SK-N-SH (cell line): ENCODE results near the gene MACROD2. TPM values are rescaled to one million over a fixed set of nuclear protein-coding genes. Genes with fewer than 3 reads are reported as not detected.

Experiments used
- CTCF ChIA-PET: fragments of 300-600, 350-600 bp; formaldehyde crosslinking; extraction: SDS; loops from one replicate; lab custom pipeline; 2021; lab: Yijun Ruan, JAX
- POLR2A ChIA-PET: fragments of 350-600 bp; sonication (Branson Sonifier 250); formaldehyde crosslinking; extraction: SDS; loops from one replicate; lab custom pipeline; 2020; ENCODE audit warnings: antibody characterized with exemption, inconsistent platforms; lab: Yijun Ruan, JAX
- DNase-seq: peaks from one replicate; pipeline ENCODE4 v3.0.0; 2012
- H2AFZ ChIP-seq: fragments of 200-600 bp; sonication (generic); 2 replicates; pipeline ENCODE4 v1.8.1; 2016; ENCODE audit warnings: antibody characterized with exemption, mild to moderate bottlenecking, low read depth
- H3F3A ChIP-seq: fragments of 200-600 bp; sonication (generic); replicated peaks from 2 replicates; pipeline ENCODE3; 2016; ENCODE audit warnings: antibody characterized with exemption, mild to moderate bottlenecking; ENCODE audit not compliant: insufficient read depth
- H3K27ac ChIP-seq, 2 experiments: fragments of 200-500 bp in 1 of 2; fragments of 200-600 bp in 1 of 2; sonication (Bioruptor generic) in 1 of 2; sonication (generic), shearing (Covaris generic) in 1 of 2; 2 replicates each; pipeline versions ENCODE4 v1.5.1 to v1.6.1; 2014 to 2016; ENCODE audit warnings: low read depth in 2 of 2, inconsistent platforms in 1 of 2, low read length in 1 of 2, mild to moderate bottlenecking in 1 of 2, mixed read lengths in 1 of 2
- H3K27me3 ChIP-seq: fragments of 200-600 bp; sonication (generic), shearing (Covaris generic); 2 replicates; pipeline ENCODE4 v1.6.1; 2016; ENCODE audit warnings: mixed run types; ENCODE audit not compliant: insufficient read depth
- H3K36me3 ChIP-seq, 2 experiments: fragments of 200-500 bp in 1 of 2; fragments of 200-600 bp in 1 of 2; sonication (Bioruptor generic) in 1 of 2; sonication (generic) in 1 of 2; replicated peaks in 1 of 2; 2 replicates each; pipeline versions ENCODE3 to v1.5.1; 2014 to 2016; ENCODE audit warnings: low read length in 1 of 2, mild to moderate bottlenecking in 1 of 2; ENCODE audit not compliant: insufficient read depth in 2 of 2, control insufficient read depth in 1 of 2
- H3K4me1 ChIP-seq, 2 experiments: fragments of 200-500 bp in 1 of 2; fragments of 200-600 bp in 1 of 2; sonication (Bioruptor generic) in 1 of 2; sonication (generic), shearing (Covaris generic) in 1 of 2; 2 replicates each; pipeline versions ENCODE4 v1.5.1 to v1.6.1; 2014 to 2016; ENCODE audit warnings: low read depth in 1 of 2, low read length in 1 of 2, mixed run types in 1 of 2; ENCODE audit not compliant: insufficient read depth in 2 of 2, control insufficient read depth in 1 of 2
- H3K4me2 ChIP-seq: fragments of 200-600 bp; sonication (generic), shearing (Covaris generic); 2 replicates; pipeline ENCODE4 v1.6.1; 2017; ENCODE audit warnings: mixed run types
- H3K4me3 ChIP-seq, 2 experiments: fragments of 200-500 bp in 1 of 2; fragments of 200-600 bp in 1 of 2; sonication (Bioruptor generic) in 1 of 2; sonication (generic), shearing (Covaris generic) in 1 of 2; 2 replicates each; pipeline versions ENCODE4 v1.5.1 to v1.8.1; 2014 to 2016; ENCODE audit warnings: low read depth in 2 of 2, inconsistent platforms in 1 of 2, low read length in 1 of 2, mild to moderate bottlenecking in 1 of 2, mixed read lengths in 1 of 2, moderate library complexity in 1 of 2
- H3K79me2 ChIP-seq: fragments of 200-600 bp; sonication (generic); 2 replicates; pipeline ENCODE4 v1.8.1; 2017; ENCODE audit warnings: mild to moderate bottlenecking; ENCODE audit not compliant: insufficient read depth
- H3K9ac ChIP-seq: fragments of 200-600 bp; sonication (generic); 2 replicates; pipeline ENCODE4 v1.6.1; 2017; ENCODE audit warnings: mixed run types
- H3K9me2 ChIP-seq: fragments of 200-600 bp; sonication (generic); 2 replicates; pipeline ENCODE4 v1.6.1; 2017; ENCODE audit warnings: mixed run types
- H3K9me3 ChIP-seq: fragments of 200-600 bp; sonication (generic); 2 replicates; pipeline ENCODE4 v1.6.1; 2017; ENCODE audit warnings: mixed run types, mild to moderate bottlenecking, moderate library complexity
- H4K20me1 ChIP-seq: fragments of 200-600 bp; sonication (generic); 2 replicates; pipeline ENCODE4 v1.6.1; 2017; ENCODE audit warnings: mild to moderate bottlenecking, mixed run types; ENCODE audit not compliant: insufficient read depth
- ELF1 ChIP-seq: IDR thresholded peaks from 2 replicates; pipeline ENCODE4 v1.4.0; 2012
- EZH2phosphoT487 ChIP-seq: fragments of 200-600 bp; sonication (generic); IDR thresholded peaks from 2 replicates; pipeline ENCODE4 v1.6.1; 2017; ENCODE audit warnings: low read depth, mixed run types, mild to moderate bottlenecking, antibody characterized with exemption, moderate library complexity, borderline replicate concordance
- FOSL2 ChIP-seq: IDR thresholded peaks from 2 replicates; pipeline ENCODE4 v1.4.0; 2012; ENCODE audit warnings: low read depth, mild to moderate bottlenecking, moderate library complexity, borderline replicate concordance
- FOXM1 ChIP-seq: IDR thresholded peaks from 2 replicates; pipeline ENCODE4 v1.4.0; 2012; ENCODE audit warnings: low read depth, mild to moderate bottlenecking
- GABPA ChIP-seq: IDR thresholded peaks from 2 replicates; pipeline ENCODE4 v1.4.0; 2012; ENCODE audit warnings: low read depth, mild to moderate bottlenecking
- MXI1 ChIP-seq: IDR thresholded peaks from 2 replicates; pipeline ENCODE4 v1.6.1; 2012; ENCODE audit warnings: mild to moderate bottlenecking, low read depth, low read length, improper control_type of control experiment
- NRF1 ChIP-seq: IDR thresholded peaks from 2 replicates; pipeline ENCODE4 v1.6.1; 2012; ENCODE audit warnings: low read depth, mild to moderate bottlenecking, low read length
- RAD21 ChIP-seq: IDR thresholded peaks from 2 replicates; pipeline ENCODE4 v1.6.1; 2012; ENCODE audit warnings: mild to moderate bottlenecking, low read length
- WGBS: methylation state at CpG from one replicate; pipeline ENCODE4 v1.1.6; 2017; ENCODE audit warnings: low lambda C conversion rate; 5-methylcytosine and 5-hydroxymethylcytosine counted together
- polyA plus RNA-seq, 3 experiments: library from polyadenylated mRNA; depleted of rRNA; stranded (reverse); fragments of >200 nt; gene quantifications; 2 replicates each; pipeline ENCODE4 v1.2.3, GENCODE V29; 2012
- TF ChIP-seq, protein P1 (sequence below): IDR thresholded peaks from 2 replicates; pipeline ENCODE4 v1.4.0; 2012; ENCODE audit warnings: low read depth, borderline replicate concordance
- TF ChIP-seq, protein P2 (sequence below): fragments of 150-350 bp; IDR thresholded peaks from 2 replicates; pipeline ENCODE4 v1.6.1; 2016; ENCODE audit warnings: mild to moderate bottlenecking, low read depth, low read length
- TF ChIP-seq, protein P3 (sequence below): fragments of 200-600 bp; sonication (generic); IDR thresholded peaks from 2 replicates; pipeline ENCODE4 v1.6.1; 2017; ENCODE audit warnings: antibody characterized with exemption, mild to moderate bottlenecking, moderate library complexity
- TF ChIP-seq, protein P4 (sequence below): fragments of 150-350 bp; IDR thresholded peaks from 2 replicates; pipeline ENCODE4 v1.6.1; 2017; ENCODE audit warnings: antibody characterized with exemption, low read length, low read depth, borderline replicate concordance
- TF ChIP-seq, protein P5 (sequence below): IDR thresholded peaks from 2 replicates; pipeline ENCODE4; 2012

MACROD2 gene
- polyA plus RNA-seq, 1 of the 3 experiments (the other 2 are of a cell fraction): 0.33 TPM

DNA sequence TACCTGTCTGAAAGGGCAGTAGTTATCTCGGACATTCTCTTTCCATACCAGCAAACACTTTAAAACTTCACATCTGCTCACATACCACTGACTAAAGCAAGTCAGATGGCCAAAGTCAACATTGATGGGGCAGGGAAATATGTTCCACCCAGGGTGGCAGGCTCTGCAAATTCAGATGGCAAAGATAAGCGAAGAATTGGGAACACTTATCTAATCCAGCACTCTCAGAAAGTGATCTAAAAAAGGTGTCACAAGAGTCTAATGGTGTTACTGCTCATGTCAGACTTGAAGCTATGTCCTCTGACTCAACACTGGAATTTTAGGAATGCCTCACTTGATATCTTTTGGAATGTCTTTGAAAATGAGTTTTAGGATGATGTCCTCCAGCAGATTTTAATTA lies 1491.7 kb downstream of the MACROD2 start:
- no peaks in the 10 kb centered on the region for H4K20me1 ChIP-seq
- 31% methylated on average over 2 of the region's 2 CpGs for WGBS
- no peak overlapping the region for H3K9ac ChIP-seq
- DNase-seq: no peak
- H3K4me2 ChIP-seq: no peak overlapping the region
- no peaks in the 10 kb centered on the region for H3K9me3 ChIP-seq
- ChIA-PET CTCF (no interaction called here), POLR2A (no interaction called here)
- no peak overlapping the region for H3K27ac ChIP-seq
- H3K27me3 ChIP-seq: no peaks in the 10 kb centered on the region
- H2AFZ ChIP-seq: no peak overlapping the region
- H3K4me1 ChIP-seq: no peaks in the 10 kb centered on the region; a peak in 1 of 4 replicates
- TF ChIP-seq NRF1 (no peak), GABPA (no peak), ELF1 (no peak), MXI1 (no peak), RAD21 (no peak), EZH2phosphoT487 (no peak), FOXM1 (no peak), FOSL2 (no peak)
- TF ChIP-seq, protein P1, sequence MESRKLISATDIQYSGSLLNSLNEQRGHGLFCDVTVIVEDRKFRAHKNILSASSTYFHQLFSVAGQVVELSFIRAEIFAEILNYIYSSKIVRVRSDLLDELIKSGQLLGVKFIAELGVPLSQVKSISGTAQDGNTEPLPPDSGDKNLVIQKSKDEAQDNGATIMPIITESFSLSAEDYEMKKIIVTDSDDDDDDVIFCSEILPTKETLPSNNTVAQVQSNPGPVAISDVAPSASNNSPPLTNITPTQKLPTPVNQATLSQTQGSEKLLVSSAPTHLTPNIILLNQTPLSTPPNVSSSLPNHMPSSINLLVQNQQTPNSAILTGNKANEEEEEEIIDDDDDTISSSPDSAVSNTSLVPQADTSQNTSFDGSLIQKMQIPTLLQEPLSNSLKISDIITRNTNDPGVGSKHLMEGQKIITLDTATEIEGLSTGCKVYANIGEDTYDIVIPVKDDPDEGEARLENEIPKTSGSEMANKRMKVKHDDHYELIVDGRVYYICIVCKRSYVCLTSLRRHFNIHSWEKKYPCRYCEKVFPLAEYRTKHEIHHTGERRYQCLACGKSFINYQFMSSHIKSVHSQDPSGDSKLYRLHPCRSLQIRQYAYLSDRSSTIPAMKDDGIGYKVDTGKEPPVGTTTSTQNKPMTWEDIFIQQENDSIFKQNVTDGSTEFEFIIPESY: no peak
- TF ChIP-seq, protein P2, sequence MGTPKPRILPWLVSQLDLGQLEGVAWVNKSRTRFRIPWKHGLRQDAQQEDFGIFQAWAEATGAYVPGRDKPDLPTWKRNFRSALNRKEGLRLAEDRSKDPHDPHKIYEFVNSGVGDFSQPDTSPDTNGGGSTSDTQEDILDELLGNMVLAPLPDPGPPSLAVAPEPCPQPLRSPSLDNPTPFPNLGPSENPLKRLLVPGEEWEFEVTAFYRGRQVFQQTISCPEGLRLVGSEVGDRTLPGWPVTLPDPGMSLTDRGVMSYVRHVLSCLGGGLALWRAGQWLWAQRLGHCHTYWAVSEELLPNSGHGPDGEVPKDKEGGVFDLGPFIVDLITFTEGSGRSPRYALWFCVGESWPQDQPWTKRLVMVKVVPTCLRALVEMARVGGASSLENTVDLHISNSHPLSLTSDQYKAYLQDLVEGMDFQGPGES: no peak
- TF ChIP-seq, protein P3, sequence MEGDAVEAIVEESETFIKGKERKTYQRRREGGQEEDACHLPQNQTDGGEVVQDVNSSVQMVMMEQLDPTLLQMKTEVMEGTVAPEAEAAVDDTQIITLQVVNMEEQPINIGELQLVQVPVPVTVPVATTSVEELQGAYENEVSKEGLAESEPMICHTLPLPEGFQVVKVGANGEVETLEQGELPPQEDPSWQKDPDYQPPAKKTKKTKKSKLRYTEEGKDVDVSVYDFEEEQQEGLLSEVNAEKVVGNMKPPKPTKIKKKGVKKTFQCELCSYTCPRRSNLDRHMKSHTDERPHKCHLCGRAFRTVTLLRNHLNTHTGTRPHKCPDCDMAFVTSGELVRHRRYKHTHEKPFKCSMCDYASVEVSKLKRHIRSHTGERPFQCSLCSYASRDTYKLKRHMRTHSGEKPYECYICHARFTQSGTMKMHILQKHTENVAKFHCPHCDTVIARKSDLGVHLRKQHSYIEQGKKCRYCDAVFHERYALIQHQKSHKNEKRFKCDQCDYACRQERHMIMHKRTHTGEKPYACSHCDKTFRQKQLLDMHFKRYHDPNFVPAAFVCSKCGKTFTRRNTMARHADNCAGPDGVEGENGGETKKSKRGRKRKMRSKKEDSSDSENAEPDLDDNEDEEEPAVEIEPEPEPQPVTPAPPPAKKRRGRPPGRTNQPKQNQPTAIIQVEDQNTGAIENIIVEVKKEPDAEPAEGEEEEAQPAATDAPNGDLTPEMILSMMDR: no peak
- TF ChIP-seq, protein P4, sequence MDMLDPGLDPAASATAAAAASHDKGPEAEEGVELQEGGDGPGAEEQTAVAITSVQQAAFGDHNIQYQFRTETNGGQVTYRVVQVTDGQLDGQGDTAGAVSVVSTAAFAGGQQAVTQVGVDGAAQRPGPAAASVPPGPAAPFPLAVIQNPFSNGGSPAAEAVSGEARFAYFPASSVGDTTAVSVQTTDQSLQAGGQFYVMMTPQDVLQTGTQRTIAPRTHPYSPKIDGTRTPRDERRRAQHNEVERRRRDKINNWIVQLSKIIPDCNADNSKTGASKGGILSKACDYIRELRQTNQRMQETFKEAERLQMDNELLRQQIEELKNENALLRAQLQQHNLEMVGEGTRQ: no peak
- TF ChIP-seq, protein P5, sequence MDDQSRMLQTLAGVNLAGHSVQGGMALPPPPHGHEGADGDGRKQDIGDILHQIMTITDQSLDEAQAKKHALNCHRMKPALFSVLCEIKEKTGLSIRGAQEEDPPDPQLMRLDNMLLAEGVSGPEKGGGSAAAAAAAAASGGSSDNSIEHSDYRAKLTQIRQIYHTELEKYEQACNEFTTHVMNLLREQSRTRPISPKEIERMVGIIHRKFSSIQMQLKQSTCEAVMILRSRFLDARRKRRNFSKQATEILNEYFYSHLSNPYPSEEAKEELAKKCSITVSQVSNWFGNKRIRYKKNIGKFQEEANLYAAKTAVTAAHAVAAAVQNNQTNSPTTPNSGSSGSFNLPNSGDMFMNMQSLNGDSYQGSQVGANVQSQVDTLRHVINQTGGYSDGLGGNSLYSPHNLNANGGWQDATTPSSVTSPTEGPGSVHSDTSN: no peak
- H3K4me3 ChIP-seq: no peak overlapping the region
- H3K36me3 ChIP-seq: no peaks in the 10 kb centered on the region
- no peaks in the 10 kb centered on the region for H3F3A ChIP-seq
- no peaks in the 10 kb centered on the region for H3K9me2 ChIP-seq
- no peaks in the 10 kb centered on the region for H3K79me2 ChIP-seq
